HuH-7 (cell line): Measurements from ENCODE around the gene HOXB6.
A peak's percentile ranks its signal among the peaks of the same experiment; 100 is the strongest.

Source experiments
- DNase-seq: peaks from one replicate; pipeline ENCODE4 v3.0.0; 2011; ENCODE audit warnings: low spot score

Gene HOXB6

DNA sequence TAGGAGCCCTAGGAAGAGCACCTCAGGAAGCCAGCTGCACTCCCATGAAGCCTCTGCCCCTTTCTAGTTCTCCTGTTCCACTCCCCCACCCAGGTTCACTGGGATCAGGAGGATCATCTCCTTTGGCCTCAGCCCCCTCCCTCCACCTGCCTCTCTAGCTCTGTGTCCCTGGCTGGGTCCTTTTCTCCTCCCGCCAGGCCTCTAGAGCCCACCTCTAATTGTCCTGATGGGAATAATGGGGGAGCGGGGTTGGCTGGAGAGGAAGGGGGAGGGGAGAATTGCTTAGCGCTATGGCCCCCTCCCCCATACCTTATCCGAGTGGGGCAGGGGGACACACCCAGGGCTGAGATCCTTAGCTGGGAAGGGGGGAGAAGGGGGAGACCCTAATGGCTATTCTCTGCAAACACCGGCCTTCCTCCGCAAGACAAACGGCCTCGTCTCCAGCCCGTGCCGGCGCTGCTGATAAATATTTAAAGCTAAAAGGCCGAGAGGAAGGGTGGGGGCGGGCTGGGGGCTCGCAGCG, 5.0 kb upstream of the HOXB6 start:
- DNase-seq, result no peak

- DNase-seq, result no peak
Measured at GRCh38 chr17:48609033-48609432, 4.2 kb upstream of the HOXB6 start.

- no peak for DNase-seq
Measured at GRCh38 chr17:48608494-48608834, 3.7 kb upstream of the HOXB6 start.

DNA sequence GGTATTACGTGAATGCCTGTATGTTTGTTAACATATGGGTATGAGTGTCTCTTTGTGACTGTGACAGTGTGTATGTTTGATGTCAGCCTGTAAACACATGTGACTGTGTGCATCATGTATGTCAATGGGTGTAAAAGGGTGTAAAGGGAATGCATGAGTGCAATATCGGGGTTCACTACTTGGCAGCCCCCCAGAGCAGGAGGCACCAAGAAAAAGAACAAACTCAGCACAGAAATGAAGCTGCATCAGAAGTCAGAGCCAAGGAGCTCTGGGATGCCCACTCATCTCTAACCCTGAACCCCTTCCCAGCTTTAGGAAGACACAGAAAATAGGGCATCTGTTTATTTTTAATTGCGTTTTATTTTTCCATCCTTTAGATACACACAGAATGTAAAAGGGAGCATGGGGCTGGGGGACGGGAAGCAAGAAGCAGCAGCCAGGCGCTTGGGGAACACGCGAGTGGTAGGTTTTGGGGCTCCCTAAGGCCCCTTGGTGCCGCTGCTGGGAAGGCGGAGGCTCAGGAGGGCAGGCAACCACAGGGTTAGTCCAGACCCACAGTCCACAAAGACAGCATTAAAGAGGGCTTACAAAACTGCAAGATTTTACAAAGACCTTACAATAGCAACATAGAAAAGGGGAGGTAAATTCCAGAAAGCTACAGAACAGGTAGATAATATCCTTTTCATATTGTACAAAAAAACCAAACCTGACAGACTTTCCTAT, 2.3 kb upstream of the HOXB6 start:
- DNase-seq, result no peak

DNA sequence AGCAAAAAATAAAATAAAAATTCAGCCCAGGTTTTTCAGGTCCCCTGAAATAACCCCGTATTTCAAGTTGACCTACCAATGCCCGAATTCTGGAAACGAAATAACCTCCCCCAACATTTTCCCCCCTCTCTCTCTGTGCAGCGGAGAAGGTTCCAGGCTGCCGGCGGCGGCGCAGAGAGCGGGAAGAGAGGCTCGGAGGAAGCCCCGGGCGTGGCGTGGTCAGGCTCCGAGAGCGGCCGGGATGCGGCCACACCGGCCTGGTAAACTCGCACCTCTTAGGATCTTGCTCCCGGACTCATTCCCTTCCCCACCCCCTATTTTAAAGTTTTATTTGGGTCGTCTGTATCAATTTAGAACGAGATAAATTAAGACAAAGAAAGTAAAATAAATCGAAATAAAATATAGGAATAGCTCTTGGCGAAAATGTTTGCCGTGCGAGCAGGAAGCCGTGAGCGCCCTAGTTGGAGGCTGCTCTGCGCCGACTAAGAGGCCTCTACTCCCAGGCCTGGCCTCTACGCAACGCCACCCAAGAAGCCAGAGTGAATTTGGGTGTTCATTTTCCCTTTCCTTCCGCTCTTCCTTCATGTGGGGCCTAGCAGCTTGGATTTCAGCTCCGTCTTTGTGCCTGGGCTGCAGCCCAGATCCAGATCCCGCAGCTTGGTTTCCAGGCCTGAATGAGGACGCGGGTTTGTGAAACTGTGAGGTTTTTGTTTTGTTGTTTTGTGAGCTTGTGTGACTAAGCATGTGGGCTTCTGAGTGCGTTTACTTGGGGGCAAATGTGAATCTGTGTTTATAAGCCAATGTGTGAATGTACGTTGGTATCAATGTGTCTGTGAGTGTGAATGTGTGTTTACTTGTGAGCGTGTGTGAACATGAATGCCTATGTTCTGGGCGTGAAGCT, 1.5 kb upstream of the HOXB6 start:
- DNase-seq, result no peak

- no peak for DNase-seq
Measured at GRCh38 chr17:48605409-48605919, 678 bp upstream of the HOXB6 start.

GRCh38 chr17:48603959-48604769, 622 bp downstream of the HOXB6 start:
- DNase-seq, result no peak

DNA sequence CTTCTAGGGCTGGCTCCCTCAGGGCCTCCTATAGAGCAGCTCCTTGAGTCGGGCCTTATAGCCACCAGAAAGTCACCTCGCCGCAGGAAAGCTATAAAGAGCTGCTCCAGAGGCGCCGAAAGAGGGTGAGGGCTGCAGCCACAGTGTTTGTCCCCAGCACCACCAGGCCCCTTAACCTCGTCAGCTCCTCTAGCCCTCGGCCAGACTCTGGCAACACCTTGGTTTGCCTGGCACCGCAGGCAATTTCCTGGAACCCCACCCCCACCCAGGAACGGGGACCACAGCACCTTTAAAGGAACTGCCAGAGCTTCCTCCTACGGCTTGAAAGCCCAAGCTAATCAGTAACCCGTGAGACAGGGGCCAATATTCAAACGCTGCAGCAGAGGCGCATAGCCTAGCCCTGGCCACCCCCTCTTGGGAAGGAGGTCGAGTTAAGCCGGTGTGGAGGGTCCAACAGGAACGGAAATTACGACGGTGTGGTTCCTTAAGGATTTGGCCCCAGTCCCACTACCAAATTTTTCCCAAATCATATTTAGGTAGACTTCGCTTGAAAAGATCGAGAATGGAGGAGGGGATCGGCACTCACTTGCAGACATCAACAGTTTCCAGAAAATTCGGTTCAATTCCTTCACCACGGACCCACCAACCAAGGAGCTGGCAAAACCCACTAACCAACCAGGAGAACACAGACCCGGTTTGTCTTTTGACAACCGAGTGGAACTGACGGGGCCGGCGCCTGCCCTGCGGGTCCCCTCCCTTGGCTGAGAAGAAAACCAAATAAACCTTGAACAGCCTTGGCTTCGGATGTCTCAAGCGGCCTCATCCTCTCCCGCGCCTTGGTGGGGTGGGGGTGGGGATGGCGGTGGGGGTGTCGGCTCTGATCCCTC, 3.0 kb downstream of the HOXB6 start:
- peak; percentile 71 for DNase-seq

DNA sequence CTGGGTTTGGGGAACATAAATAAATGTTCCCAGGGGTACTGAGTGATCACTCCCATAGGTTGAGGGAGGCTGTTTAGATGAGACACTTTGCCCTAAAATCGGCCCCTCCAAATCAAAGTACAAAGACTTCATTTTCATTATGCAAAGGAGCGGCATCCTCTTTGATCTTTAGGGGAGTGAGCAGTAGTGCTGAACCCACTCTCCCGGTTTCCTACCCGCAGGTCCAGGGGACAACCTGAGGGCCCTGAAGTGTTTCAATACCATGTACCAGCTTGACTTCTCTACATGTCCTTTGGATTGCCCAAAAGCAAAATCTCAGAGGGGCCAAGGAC, 3.6 kb downstream of the HOXB6 start:
- no peak for DNase-seq

GRCh38 chr17:48600244-48601098, 4.3 kb downstream of the HOXB6 start:
- DNase-seq, result no peak

- no peak for DNase-seq
Measured at GRCh38 chr17:48599354-48599753, 5.4 kb downstream of the HOXB6 start.

DNA sequence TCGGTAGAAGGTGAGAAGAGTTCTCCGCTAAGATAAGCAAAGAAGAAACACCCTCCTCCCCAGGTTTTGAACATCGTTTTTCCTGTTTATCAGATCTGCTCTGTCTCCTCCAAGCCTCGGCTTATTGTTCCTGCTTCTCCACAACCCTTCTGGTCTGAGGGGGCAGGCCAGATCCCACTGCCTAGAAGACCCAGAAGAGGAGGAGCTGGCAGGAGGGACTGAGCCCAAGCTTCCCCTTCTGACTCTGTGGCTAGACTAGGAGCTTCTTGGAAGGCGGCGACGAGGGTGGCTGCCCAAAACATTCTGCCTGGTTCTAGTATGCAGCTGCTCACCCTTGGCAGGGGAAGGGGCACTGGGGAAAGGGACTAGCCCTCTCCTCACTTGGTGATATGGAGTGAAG, 6.0 kb downstream of the HOXB6 start:
- no peak for DNase-seq

DNA sequence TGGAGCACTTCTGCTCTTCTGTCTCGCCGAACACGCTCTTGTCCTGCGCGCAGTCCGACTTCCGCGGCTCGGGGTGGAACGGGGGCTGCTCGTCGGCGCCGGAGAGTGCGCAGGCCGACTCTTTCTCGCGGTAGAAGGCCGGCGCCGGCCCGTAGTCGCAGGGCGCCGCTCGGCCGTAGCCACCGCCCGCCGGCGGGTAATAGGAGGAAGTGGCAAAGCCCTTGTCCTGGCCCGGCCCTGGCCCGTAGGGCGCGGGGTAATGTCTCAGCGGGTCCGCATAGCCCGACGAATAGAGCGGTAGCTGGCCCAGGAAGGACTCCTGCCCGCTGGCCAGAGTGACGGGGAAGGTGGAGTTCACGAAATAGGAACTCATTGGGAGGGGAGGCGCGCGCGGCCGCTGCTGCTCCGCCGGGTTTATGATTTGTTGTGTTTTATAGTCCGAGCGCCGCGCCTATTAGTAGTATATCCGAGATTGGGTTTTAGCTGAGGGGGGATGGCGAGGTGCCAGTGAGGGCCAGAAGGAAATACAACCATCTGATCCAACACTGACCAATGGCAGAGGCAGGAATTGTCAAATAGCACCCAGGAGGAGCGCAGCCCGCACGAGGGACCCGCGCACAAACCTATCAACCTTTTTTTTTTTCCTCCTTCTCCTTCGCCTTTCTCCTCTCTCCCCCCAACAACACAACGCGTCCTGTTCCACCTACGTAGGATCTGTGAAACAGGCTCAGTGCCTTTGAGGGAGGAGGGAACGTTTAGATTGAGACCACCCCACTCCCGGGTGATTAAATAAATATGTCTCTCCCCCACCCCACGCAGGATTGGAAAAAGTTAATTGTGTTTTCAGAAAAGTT, 6.8 kb downstream of the HOXB6 start:
- no peak for DNase-seq

- DNase-seq, result no peak
Measured at GRCh38 chr17:48597528-48597777, 7.3 kb downstream of the HOXB6 start.

DNA sequence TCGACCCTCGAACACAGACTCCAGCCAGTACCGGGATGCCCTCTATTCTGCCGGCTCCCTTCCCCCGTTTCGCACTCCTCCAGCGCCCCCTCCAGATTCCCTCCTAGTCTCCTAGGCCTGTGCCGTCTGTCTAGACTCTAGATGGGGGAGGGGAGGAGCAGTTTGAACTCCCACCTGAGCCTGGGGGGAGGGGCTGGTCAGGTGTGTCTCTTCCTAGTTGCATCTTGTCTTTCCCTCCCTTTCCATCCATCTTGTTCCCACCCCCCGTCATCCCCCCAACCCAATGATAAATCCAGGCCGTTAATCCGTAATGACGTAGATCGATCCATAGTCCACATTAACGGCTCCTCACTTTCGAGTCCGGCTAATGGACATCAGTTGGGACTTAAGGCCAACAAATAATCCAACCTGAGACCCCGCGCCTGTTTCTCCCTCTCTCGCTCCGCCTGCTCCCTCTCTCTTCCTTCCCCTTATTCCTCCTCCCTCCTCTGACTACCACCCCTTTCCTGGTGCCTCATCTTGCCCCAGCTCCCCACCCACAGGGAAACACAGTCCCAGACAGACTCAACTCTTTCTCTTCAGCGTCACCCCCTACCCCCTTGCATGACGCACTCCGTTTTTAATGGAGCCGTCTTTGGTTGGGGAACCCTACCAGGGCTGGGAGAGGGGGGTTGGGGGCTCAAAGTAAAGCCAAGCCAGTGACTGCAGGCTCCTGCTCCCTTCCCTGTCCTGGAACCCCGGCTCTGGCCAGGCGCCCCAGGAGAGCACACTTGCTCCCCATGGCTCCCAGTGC, 7.9 kb downstream of the HOXB6 start:
- no peak for DNase-seq

- DNase-seq, result no peak
Measured at GRCh38 chr17:48596000-48596734, 8.6 kb downstream of the HOXB6 start.

DNA sequence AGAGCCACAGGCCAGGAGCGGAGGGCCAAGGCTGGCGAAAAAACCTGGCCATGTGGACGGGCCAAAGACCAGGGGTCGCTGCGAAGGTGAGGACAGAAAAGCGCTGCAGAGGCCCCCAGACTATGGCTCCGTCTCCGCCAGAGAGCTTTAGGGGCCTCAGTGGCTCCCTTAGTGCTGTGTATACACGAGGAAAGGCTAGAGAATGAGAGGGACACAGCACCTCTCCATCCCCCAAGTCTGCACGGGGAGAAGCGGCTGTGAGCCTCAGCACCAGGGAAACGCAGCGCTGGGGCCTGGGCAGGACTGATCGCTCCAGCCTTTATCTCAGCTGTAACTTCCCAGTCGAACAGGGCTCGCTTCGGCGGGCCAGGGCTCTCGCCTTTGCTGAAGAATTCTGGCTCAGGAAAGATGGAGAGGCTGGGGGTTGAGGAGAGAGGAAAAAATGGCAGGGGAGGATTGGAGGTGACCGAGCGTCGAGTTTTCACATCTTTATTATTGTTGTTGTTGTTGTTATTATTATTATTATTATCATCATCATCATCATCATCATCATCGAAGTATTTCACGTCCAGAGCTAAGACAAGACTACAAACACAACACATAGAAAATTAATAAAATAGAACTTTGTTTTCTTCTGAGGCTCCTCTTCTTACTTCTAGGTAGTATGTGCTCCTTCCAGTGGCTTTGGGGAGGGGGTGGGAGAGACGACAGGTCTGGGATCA, 9.3 kb downstream of the HOXB6 start:
- no peak for DNase-seq
